CD4-positive, alpha-beta T cell treated with Interleukin-6 at 100 ng/mL for 8 hours (primary cell): ENCODE data around the gene FBXO42.
A peak's percentile ranks its signal among the peaks of the same experiment; 100 is the strongest.
"Not testable (repeated sequence)": the region's sequence is repeated elsewhere in the genome, so short reads cannot be mapped to it uniquely, and the experiment has no call there.

Experiments
- DNase-seq: peaks from one replicate; pipeline ENCODE4 v3.0.0-alpha.2; 2020; ENCODE audit warnings: mixed read lengths, low spot score

The FBXO42 gene

DNA sequence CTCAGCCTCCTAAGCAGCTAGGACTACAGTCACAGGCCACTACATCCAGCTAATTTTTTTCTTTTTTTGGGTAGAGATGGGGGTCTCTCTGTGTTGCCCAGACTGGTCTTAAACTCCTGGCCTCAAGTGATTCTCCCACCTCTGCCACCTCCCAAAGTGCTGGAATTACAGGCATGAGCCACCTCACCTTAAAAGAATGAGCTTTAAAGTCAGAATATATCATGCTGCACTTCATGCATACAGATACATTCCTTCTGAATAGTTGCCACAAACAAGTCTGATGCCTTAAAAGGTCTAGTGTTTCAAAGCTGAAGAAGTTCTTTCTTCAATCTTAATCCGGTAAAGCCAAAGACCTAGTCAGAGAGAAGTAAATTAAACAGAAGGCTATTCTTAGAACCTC, 91.5 kb downstream of the FBXO42 start:
- DNase-seq, result no peak

DNA sequence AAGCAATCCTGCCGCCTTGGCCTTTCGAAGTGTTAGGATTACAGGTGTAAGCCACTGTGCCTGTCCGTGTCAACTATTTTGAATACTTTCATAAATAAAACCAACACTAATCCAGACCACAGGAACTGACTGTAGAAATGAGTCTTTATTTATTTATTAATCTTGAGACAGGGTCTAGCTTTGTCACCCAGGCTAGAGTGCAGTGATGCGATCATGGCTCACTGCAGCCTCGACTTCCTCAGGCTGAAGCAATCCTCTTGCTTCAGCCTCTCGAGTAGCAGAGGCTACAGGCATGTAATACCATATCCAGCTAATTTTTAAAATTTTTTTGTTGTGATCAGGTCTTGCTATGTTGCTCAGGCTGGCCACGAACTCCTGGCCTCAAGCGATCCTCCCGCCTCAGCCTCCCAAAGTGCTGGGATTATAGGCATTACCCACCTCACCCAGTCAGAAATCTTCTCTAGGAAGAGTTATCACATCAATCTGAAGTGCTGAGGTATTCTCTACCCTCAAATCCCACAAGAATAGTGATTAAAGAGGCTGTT, 93.6 kb downstream of the FBXO42 start:
- no peak for DNase-seq

DNA sequence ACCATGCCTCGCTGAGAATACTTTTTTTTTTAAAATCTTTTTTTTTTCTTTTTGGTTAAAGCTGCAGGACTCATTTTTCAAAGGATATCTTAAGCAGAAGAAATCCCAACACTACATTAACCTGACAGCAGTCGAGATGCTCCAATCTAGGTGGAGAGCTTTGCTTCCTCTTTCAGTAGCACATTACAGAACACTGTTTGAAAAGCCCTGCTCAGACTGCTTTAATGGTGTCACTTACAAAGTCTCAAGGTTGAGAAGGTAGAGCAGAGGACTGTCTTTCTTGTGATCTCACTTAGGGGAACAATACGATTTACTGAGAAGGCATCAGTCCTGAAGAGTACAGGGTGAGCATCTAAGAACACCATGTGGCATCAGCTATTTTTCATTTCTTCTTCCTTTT, 94.3 kb downstream of the FBXO42 start:
- DNase-seq, result no peak

DNA sequence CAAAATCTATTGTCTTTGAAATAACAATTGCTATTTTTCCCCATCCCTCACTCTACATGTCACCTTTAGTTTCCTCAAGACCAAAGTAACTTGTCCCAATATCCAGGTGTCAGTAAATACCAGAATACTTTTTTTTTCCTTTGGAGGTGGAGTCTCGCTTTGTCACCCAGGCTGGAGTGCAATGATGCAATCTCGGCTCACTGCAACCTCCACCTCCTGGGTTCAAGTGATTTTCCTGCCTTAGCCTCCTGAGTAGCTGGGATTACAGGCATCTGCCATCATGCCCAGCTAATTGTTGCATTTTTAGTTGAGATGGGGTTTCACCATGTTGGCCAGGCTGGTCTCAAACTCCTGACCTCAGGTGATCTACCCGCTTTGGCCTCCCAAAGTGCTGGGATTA, 94.7 kb downstream of the FBXO42 start:
- DNase-seq, result not testable (repeated sequence)

DNA sequence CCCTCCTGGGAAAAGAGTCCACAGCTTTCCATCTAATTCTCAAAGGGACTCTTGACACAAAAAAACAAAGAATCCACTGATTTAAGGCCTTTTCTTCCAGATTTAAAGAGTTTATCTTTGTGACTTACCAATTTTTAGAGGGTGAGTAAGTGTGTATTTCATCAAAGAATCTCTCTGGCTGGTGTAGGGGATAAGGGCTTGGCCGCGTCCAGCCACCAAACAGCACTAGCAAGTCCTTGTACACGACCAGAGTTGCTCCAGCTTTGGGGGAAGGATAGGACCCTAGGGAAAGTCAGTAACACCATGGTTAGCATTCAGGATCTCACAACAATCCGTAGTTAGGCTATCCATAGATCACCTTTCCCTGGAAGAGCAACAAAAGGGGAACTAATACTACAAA, 95.8 kb downstream of the FBXO42 start:
- no peak for DNase-seq

DNA sequence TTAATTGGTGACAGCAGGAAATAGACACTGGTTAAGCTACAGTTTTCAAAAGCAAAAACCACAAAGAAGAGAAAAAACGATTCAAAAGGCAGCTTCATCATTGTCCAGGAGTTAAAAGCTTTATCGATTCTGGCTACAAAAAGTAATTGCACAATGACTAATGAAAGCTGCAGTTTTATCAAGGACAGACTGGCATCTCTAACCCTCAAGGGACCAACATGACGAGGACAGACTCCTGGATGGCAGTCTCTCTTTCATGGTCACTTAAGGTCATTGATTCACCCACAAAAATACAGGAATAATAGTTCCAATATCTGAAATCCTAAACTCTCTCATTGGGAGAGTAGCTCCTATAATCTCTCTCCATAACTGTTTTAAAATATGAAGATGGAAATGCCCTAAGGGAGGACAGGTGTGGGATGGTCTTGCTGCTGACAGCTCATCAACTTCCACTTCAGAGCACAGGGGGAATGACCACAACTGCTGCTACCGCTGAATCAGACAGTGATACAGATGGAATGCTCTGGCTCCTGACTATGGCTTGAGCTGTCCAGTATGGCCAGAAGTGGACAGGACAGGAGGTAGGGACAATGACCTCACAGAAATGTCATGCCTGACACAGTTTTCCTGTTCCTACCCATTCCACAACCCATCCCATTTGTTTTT, 97.9 kb downstream of the FBXO42 start:
- no peak for DNase-seq

DNA sequence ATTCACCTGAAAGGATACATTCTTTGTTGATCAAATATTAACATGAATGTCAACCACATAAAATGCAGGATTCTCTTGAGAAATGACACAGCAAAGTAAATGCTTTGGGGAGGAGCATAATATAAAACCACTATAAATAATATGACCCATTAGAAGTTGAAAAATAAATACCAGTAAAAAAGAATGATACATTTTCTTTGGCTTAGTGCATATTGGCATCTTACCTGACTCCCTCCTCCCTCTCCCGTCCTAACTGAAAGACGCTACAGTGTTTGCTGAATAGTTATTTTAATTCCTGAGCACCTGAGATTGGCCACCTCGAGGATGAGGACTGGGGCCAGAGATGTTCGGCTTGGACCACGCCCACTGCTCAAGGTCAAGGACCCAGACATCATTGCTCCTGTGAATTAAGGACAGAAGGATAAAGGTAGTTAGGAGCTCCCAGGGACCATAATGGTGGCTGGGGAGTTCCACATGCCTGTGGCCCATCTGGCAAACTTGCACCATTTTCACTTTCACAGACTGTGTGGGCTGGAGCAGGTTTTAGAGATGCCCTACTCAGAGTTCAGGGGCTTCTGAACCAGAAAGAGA, 98.9 kb downstream of the FBXO42 start:
- no peak for DNase-seq

DNA sequence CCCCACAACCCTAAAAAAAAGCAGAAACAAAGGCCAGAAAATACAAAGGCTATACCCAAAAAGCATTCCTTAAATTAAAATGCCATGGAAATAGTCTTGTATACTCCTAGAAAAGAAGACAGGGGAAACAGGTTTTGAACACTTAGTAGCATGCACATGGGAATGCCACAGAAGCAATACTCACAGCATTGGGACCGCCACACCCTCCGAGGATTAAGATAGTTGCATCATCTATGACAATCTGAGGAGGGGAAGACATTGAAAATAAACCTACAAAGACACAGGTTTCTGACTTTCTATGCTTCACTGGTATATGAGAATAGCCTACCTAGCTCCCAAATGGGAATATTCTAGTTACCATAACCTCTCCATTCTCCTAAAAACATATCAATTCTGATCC, 99.4 kb downstream of the FBXO42 start:
- DNase-seq, result no peak

DNA sequence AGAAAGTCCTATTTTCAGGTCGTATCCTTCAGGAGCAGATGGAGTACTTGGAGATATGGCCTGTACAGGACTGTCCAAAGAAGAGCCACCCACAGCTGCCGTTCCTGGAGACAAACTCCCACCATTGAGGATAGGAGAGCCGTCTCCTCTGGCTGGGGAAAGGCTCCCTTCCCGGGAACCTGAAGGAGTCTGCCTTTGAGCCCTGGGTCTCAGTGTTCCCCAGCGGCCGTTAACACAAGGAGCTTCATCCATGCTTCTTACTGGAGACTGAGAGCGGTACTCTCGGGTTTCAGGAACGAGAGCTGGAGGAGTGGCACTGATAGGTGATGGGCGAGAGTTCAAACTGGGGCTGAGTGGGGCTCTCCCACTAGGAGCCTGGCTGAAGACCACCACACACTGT, 100.9 kb downstream of the FBXO42 start:
- no peak for DNase-seq

DNA sequence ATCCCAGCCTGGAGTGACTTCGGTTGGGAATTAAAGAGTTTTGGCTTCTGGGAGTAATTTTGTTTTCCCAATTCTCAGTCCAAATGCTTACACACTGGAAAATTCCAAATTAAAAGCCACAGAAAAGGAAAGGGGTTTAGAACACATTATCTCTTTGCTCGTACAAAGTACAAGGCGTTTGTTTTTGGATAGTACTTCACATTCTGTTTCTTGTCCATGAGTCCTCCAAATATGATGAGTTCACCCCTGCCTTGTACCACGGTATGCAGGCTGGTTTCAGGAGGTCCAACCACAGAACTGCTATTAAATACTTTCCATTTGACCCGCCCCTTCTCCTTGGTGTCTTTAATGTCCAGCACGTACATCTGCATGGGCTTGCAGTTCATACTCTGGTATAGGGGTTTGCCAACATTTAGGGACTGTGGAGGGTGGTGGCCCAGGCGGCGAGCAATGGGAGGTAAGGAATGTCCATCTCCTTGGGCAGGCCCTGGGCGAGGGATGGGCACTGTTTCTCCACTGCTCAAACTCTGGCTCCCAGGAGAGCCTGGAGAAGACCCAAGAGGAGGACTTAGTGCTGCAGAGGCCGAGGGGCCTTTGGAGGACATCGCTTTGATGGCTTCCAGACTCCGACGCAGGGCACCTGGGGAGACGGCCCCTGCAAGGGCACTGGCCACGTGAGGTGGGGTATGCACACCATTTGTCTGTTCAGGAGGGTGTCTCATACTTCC, 101.6 kb downstream of the FBXO42 start:
- DNase-seq, result no peak

DNA sequence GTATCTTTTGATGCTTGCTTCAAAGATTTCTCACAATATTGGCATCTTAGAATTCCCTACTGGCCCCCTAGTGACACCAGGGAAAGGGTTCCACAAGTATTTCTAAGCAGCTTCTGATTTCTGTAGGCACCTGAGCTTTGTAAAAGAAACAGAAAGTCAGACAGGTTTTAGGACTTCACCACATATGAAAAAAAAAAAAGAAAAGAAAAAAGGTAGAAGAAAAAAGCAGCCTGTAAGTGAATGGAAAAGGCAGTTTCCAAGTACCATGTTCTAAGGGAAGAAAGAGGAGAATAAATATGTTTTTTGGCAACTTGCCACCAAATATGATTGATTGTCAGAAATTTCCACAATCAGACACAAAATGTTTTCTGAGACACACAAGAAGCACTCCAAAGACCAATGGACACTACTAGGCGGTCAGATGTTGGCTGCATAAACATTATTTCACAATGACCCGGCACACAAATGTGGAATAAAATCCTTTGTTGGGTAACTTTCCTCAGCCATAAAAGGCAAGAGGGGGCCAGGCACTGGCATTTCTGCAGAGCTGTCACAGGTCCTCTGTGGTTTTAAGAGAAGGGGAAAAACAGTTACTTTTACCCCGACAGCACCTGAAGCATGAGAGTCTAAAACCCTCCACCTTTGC, 102.6 kb downstream of the FBXO42 start:
- DNase-seq, result no peak

DNA sequence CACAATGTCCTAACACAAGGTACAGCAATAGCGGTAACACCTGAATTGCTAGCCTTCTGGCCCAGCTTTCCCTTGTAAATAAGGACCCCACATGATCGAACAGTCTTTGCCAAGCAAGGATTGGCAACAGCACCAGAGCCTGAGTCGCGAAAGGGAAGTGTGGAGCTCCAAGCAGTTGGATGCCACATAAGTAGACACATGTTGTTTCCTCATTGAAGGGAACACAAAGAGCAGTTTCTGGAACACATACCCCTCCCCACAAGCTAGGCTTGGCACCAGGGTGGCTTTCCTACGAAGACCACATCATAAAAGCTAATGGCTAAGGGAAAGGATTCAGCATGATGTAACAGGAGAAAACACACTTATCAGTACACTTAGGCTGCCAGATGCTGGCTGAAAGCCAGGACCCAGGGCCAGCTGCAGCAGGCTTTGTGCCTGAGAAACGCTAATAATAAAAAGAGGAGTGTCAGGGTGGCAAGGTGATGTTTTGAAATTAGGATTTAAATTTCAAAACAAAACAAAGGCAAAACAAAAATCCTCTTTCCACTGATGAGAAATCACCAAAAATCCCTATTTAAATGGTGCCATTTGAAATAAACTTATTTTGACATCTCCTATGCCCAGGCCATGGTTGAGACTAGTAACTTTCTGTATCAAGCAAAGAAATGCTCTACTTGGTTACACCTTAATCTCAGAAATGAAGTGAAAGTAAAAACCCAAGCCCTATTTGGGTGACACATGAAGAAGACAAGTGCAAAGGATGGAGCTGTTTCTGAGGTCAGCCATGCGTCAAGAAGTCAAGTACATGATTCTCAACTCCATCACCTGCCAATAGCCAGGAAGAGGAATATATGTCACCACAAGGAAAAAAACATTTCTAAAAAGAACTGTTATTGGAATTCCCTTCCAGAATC, 103.4 kb downstream of the FBXO42 start:
- no peak for DNase-seq

DNA sequence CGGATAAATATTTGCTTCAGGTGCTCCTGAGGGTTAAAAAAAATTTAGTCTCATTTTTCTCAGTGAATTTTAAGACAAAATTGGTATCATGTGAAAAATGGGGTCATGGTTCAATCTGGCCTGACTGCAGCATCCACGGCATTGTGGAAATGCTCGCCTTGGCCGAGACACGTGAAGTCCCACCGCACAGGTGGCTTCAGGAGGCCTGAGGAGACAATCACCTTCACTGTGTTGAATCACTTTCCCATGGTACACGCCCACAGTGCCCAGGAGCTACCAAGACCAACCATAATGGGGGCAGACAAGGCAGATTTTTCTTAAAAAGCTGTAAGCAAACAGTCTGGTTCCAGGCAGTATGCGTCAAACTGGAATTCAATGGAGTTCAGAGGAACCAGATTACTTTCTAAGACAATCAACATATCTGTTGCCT, 104.3 kb downstream of the FBXO42 start:
- no peak for DNase-seq

DNA sequence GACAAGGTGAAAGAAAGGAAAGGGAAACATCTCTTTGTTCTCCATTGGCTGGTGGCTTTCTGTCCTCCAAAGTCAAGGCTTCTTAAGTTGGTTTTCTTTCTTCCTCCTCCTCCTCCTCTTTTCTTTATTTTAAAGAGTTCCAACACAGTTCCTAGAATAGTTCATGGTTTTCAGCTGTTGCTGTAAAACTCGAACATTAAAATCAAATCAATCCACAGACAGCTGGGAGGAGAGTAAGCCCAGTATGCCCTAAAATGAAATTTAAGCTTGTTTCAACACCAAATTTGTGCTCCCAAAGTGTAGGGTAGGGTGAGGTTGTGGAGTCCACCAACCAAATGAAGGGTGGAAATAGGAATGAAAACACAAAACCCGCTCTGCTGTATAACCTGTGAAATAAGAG, 104.8 kb downstream of the FBXO42 start:
- DNase-seq, result no peak

DNA sequence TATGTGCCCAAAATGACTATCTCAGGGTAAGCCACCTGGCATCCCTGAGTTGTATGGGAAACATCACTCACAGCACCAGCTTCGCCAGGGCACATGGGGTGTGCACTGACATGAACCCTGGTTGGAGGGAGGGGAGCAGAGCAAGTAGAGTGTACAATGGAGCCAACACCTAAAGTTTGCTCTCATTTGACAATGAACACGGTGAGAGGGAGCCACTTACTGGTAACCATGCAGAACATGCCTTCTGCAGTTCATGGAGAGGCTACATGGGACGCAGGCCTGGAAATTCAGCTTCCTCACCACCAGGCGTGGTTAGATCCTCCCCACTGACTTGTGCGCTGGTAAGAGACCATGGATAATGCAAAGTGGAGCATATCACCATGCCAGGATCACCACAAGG, 105.3 kb downstream of the FBXO42 start:
- DNase-seq, result no peak

DNA sequence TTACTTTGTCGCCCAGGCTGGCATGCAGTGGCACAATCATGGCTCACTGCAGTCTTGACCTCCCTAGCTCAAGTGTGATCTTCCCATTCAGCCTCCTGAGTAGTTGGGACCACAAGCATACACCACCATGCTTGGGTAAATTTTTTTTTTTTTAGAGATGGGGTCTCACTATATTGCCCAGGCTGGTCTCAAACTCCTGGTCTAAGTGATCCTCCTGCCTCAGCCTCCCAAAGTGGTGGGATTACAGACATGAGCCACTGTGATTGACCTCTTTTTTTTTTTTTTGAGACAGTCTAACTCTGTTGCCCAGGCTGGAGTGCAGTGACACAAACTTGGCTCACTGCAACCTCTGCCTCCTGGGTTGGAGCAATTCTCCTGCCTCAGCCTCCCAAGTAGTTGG, 106.0 kb downstream of the FBXO42 start:
- DNase-seq, result not testable (repeated sequence)

DNA sequence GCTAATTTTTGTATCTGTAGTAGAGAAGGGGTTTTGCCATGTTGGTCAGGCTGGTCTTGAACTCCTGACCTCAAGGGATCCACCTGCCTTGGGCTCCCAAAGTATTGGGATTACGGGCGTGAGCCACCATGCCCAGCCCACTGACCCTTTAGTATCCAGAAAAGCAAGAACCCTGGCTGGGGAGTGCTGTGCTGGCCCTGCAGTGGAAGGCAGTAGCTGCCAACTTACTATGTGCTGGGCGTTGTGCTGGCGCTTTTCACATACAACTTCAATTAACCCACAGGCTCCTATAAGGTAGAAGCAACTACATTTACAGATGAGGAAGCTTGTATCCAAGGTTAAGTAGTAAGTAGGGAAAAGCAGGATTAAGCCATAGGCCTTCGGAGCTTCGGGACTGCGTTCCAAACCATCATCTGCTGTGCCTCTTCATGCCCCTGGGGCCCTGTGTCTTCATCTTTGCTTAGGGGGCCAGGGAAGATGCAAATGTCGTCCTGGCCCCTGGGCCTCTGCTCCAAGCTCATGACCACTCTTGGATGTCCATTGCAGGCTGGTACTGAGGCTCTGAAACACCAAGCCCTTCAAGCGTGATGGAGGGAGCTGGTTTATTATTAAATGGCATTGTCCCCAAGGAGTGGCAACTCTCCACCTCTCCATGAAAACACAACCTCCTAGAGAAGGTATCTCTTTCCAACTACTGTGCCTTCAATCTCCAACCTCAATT, 106.6 kb downstream of the FBXO42 start:
- no peak for DNase-seq

DNA sequence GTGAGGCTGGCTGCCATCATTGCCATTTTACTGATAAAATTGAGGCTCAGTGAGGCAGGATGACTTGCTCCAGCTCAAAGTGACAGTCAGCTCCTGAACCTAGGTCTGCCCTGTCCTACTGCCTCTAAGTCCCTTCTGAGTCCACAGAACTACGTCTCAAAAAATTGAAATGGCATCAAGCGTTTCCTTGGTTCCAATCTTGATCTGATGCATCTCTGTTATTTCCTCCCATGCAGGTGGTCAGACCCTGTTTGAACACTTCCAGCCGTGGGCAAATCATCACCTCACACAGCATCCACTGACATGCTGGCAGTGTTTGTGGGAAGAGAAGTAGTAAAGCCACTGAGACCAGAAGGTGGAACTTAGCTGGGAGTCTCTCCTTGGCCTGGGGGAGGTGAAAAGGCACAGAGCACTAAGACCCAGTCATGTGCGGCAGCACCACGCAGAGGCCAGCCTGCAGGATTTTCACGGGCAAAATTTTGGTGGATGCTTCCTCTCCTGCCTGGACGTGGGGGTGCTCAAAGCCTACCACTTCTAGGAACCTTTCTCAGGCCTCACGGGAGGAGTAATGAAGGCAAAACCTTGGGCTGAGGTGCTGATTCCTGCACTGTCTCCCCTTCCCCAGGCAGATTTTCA, 107.5 kb downstream of the FBXO42 start:
- no peak for DNase-seq

DNA sequence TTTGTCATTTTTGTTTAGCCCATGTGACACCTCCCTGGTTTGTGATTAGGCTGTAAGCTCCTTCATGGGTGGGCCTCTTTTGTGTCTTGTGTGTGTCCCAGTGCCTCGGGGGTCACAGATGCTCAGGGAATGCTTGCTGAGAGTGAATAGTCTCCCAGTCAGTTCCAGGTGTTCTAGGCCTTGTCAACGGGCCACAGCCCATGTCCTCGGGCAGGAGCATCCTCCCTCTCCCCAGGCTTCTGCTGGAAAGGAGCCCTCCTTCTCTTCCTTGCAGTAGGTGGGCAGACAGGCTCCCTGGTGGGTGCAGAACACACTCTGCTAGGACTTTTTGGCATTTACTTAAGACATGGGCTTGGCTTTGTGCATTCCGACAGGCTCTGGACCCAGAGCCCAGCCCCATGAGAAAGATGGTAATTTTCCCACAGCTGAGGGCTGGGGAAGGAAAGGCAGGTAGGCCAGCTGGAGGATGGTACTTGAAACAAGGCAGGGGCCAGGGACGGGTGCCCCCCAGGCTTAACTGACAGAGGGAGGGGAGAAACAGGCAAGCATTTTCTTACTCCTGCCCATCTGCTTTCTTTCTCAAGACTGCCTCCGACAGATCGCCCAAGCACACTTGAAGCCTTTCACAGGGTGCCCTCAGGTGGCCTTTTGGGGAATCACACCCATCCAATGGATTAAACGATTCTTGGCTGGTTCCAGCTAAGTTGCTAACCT, 108.2 kb downstream of the FBXO42 start:
- peak; percentile 70 for DNase-seq

DNA sequence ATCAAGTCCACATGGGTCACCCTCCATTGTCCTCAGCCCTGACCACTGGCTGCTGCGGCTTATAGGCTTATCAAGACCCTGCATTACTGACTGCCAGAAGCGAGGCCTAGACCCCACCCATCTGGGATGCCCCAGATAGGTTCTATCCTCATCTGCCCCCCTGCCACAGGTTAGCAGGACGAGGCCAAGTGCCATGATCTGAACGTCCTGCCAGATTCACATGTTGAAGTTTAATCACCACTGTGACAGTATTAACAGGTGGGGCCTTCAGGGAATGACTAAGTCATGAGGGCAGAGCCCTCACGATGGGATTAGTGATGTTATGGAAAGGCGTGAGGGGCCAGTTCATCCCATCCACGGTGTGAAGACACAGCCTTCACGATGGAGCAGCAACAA, 109.1 kb downstream of the FBXO42 start:
- DNase-seq, result no peak
